ENCODE measurements around the gene LIG1. TPM values are rescaled to one million over a fixed set of nuclear protein-coding genes. Genes with fewer than 3 reads are reported as not detected.
A peak's percentile ranks its signal among the peaks of the same experiment; 100 is the strongest.

LIG1 gene
- total and polyA plus RNA-seq, 2 experiments from 2014 or later, result 79.3 to 96.9 TPM

DNA sequence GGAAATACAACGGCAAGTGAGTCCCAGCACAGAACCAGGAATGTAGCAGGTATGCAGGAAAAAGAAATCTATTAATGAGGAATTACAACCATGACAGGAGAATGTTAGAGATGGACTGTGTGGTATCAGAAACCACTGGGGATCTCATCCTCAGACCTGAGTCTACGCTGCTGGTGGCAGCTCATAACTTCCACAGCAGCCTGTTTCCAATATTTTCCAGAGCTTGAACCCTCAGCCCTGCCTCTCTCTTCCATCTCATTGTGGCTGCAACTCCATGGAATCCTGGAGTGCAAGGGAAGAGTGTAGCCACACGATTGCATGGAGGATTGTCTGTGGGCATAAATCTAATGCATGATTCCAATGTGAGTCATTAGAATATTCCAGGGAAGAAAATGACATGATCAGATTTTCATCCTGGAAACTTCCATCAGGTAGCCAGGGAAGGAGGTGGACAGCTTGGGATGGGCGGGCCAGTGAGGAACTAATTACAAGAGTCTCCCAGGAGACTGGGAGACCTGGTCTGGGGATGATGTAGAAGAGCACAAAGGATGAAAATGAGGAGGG, 74.5 kb downstream of the LIG1 start:
- Mint-ChIP-seq H3K4me1 (no peaks in the 10 kb centered on the region), H3K4me3 (no peak overlapping the region), H3K27me3 (ENCODE audit: insufficient read depth, low read depth, poor library complexity) (peaks cover 5% of the 10 kb centered on the region), H3K9me3 (peaks cover 15% of the 10 kb centered on the region; the same call in 2 of the 3 replicates), H3K27ac (no peak overlapping the region), H3K36me3 (ENCODE audit: low read depth) (no peaks in the 10 kb centered on the region)
- no peak for TF ChIP-seq EZH2 (IDR thresholded peaks at IDR 0.05; ENCODE audit: low read depth, unreplicated experiment)
- no peak for TF ChIP-seq ZNF331 (CRISPR knock-in tag; IDR thresholded peaks at IDR 0.05; ENCODE audit: low read depth)
- TF ChIP-seq POLR2AphosphoS5 (IDR thresholded peaks at IDR 0.05; ENCODE audit: low read depth), result no peak
- TF ChIP-seq, protein P1, sequence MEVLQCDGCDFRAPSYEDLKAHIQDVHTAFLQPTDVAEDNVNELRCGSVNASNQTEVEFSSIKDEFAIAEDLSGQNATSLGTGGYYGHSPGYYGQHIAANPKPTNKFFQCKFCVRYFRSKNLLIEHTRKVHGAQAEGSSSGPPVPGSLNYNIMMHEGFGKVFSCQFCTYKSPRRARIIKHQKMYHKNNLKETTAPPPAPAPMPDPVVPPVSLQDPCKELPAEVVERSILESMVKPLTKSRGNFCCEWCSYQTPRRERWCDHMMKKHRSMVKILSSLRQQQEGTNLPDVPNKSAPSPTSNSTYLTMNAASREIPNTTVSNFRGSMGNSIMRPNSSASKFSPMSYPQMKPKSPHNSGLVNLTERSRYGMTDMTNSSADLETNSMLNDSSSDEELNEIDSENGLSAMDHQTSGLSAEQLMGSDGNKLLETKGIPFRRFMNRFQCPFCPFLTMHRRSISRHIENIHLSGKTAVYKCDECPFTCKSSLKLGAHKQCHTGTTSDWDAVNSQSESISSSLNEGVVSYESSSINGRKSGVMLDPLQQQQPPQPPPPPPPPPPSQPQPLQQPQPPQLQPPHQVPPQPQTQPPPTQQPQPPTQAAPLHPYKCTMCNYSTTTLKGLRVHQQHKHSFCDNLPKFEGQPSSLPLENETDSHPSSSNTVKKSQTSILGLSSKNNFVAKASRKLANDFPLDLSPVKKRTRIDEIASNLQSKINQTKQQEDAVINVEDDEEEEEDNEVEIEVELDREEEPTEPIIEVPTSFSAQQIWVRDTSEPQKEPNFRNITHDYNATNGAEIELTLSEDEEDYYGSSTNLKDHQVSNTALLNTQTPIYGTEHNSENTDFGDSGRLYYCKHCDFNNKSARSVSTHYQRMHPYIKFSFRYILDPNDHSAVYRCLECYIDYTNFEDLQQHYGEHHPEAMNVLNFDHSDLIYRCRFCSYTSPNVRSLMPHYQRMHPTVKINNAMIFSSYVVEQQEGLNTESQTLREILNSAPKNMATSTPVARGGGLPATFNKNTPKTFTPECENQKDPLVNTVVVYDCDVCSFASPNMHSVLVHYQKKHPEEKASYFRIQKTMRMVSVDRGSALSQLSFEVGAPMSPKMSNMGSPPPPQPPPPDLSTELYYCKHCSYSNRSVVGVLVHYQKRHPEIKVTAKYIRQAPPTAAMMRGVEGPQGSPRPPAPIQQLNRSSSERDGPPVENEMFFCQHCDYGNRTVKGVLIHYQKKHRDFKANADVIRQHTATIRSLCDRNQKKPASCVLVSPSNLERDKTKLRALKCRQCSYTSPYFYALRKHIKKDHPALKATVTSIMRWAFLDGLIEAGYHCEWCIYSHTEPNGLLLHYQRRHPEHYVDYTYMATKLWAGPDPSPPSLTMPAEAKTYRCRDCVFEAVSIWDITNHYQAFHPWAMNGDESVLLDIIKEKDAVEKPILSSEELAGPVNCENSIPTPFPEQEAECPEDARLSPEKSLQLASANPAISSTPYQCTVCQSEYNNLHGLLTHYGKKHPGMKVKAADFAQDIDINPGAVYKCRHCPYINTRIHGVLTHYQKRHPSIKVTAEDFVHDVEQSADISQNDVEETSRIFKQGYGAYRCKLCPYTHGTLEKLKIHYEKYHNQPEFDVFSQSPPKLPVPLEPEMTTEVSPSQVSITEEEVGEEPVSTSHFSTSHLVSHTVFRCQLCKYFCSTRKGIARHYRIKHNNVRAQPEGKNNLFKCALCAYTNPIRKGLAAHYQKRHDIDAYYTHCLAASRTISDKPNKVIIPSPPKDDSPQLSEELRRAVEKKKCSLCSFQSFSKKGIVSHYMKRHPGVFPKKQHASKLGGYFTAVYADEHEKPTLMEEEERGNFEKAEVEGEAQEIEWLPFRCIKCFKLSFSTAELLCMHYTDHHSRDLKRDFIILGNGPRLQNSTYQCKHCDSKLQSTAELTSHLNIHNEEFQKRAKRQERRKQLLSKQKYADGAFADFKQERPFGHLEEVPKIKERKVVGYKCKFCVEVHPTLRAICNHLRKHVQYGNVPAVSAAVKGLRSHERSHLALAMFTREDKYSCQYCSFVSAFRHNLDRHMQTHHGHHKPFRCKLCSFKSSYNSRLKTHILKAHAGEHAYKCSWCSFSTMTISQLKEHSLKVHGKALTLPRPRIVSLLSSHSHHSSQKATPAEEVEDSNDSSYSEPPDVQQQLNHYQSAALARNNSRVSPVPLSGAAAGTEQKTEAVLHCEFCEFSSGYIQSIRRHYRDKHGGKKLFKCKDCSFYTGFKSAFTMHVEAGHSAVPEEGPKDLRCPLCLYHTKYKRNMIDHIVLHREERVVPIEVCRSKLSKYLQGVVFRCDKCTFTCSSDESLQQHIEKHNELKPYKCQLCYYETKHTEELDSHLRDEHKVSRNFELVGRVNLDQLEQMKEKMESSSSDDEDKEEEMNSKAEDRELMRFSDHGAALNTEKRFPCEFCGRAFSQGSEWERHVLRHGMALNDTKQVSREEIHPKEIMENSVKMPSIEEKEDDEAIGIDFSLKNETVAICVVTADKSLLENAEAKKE (CRISPR knock-in tag; IDR thresholded peaks at IDR 0.05), result no peak
- no peak for TF ChIP-seq NANOG (IDR thresholded peaks at IDR 0.05; ENCODE audit: borderline replicate concordance)
- TF ChIP-seq, protein P2, sequence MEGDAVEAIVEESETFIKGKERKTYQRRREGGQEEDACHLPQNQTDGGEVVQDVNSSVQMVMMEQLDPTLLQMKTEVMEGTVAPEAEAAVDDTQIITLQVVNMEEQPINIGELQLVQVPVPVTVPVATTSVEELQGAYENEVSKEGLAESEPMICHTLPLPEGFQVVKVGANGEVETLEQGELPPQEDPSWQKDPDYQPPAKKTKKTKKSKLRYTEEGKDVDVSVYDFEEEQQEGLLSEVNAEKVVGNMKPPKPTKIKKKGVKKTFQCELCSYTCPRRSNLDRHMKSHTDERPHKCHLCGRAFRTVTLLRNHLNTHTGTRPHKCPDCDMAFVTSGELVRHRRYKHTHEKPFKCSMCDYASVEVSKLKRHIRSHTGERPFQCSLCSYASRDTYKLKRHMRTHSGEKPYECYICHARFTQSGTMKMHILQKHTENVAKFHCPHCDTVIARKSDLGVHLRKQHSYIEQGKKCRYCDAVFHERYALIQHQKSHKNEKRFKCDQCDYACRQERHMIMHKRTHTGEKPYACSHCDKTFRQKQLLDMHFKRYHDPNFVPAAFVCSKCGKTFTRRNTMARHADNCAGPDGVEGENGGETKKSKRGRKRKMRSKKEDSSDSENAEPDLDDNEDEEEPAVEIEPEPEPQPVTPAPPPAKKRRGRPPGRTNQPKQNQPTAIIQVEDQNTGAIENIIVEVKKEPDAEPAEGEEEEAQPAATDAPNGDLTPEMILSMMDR (conservative IDR thresholded peaks at IDR 0.05; ENCODE audit: low read depth in 2 of 2), result no peak
- TF ChIP-seq, protein P3, sequence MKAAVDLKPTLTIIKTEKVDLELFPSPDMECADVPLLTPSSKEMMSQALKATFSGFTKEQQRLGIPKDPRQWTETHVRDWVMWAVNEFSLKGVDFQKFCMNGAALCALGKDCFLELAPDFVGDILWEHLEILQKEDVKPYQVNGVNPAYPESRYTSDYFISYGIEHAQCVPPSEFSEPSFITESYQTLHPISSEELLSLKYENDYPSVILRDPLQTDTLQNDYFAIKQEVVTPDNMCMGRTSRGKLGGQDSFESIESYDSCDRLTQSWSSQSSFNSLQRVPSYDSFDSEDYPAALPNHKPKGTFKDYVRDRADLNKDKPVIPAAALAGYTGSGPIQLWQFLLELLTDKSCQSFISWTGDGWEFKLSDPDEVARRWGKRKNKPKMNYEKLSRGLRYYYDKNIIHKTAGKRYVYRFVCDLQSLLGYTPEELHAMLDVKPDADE (IDR thresholded peaks at IDR 0.05), result no peak
- TF ChIP-seq, protein P4, sequence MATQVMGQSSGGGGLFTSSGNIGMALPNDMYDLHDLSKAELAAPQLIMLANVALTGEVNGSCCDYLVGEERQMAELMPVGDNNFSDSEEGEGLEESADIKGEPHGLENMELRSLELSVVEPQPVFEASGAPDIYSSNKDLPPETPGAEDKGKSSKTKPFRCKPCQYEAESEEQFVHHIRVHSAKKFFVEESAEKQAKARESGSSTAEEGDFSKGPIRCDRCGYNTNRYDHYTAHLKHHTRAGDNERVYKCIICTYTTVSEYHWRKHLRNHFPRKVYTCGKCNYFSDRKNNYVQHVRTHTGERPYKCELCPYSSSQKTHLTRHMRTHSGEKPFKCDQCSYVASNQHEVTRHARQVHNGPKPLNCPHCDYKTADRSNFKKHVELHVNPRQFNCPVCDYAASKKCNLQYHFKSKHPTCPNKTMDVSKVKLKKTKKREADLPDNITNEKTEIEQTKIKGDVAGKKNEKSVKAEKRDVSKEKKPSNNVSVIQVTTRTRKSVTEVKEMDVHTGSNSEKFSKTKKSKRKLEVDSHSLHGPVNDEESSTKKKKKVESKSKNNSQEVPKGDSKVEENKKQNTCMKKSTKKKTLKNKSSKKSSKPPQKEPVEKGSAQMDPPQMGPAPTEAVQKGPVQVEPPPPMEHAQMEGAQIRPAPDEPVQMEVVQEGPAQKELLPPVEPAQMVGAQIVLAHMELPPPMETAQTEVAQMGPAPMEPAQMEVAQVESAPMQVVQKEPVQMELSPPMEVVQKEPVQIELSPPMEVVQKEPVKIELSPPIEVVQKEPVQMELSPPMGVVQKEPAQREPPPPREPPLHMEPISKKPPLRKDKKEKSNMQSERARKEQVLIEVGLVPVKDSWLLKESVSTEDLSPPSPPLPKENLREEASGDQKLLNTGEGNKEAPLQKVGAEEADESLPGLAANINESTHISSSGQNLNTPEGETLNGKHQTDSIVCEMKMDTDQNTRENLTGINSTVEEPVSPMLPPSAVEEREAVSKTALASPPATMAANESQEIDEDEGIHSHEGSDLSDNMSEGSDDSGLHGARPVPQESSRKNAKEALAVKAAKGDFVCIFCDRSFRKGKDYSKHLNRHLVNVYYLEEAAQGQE (IDR thresholded peaks at IDR 0.05; ENCODE audit: unreplicated experiment), result no peak
- no peak for TF ChIP-seq JUNB (IDR thresholded peaks at IDR 0.05; ENCODE audit: unreplicated experiment)
- no peak for TF ChIP-seq CREB1 (CRISPR knock-in tag; IDR thresholded peaks at IDR 0.05; ENCODE audit: low read depth)
- no peak for TF ChIP-seq STAT1 (IDR thresholded peaks at IDR 0.05; ENCODE audit: unreplicated experiment)
- TF ChIP-seq ZNF114 (CRISPR knock-in tag; IDR thresholded peaks at IDR 0.05), result no peak
- no peak for TF ChIP-seq EZH2phosphoT487 (IDR thresholded peaks at IDR 0.05; ENCODE audit: unreplicated experiment)
- Histone ChIP-seq H3K79me2 (replicated peaks; ENCODE audit: insufficient read depth) (no peaks in the 10 kb centered on the region), H4K20me1 (replicated peaks; ENCODE audit: insufficient read depth) (no peaks in the 10 kb centered on the region), H3K4me1 (ENCODE audit: insufficient read depth) (no peaks in the 10 kb centered on the region), H2AFZ (0 out of 2 replicates have a peak overlapping the region, but pooled peaks have one; percentile 14), H3K27ac (ENCODE audit: low read depth) (no peak overlapping the region), H3F3A (replicated peaks; ENCODE audit: low read depth) (no peaks in the 10 kb centered on the region), H3K4me2 (no peak overlapping the region), H3K9me2 (ENCODE audit: insufficient read depth) (no peaks in the 10 kb centered on the region), H3K27me3 (ENCODE audit: insufficient read depth) (no peaks in the 10 kb centered on the region), H3K4me3 (no peak overlapping the region), H3K36me3 (ENCODE audit: insufficient read depth) (no peaks in the 10 kb centered on the region)
- no peak for ATAC-seq
- no peak for DNase-seq (ENCODE audit: low spot score)
